CD4-positive, alpha-beta T cell treated with Interleukin-4 for 1 hour (primary cell): ENCODE data around the gene NOL3.

Source experiments
- DNase-seq, 2 donors: peaks; one replicate each; pipeline ENCODE4 v3.0.0-alpha.2; 2020 to 2022

Gene NOL3

GRCh38 chr16:67190448-67191399, 20.4 kb downstream of the NOL3 start:
- DNase-seq, result no peak

DNA sequence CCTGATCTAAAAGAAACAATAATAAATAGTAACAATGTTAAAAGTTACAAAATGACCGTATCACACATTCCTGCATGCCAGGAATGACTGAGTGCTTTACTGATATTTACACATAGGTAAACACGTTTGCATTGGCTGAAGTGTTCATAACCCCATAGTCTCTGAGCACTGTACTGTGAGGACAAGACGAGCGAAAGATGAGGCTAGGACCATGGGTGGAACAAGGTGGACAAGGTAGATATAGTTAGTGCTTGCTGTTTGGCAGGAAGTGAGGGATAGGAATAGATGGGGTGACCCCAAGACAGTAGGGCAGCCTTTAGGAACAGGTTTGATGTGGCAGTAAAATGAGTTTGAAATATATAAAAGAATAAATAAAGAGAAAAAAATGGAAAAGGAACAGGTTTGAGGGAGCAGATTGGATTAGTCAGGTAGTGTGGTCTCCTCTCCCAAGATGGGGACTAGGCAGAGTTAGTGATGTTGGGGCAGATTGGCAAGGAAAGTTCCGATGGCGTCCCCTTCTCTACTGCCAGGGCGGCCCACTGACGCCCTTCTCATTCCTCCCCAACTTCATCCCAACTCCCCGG, 21.2 kb downstream of the NOL3 start:
- DNase-seq, result no peak

- DNase-seq, result peak; percentile 88 to 89
Measured at GRCh38 chr16:67191995-67192681, 21.8 kb downstream of the NOL3 start, which contains the start of gene E2F4. Gene E2F4 (plus strand): TSS chr16:67192155. CDS start chr16:67192228, 73 bp downstream.

DNA sequence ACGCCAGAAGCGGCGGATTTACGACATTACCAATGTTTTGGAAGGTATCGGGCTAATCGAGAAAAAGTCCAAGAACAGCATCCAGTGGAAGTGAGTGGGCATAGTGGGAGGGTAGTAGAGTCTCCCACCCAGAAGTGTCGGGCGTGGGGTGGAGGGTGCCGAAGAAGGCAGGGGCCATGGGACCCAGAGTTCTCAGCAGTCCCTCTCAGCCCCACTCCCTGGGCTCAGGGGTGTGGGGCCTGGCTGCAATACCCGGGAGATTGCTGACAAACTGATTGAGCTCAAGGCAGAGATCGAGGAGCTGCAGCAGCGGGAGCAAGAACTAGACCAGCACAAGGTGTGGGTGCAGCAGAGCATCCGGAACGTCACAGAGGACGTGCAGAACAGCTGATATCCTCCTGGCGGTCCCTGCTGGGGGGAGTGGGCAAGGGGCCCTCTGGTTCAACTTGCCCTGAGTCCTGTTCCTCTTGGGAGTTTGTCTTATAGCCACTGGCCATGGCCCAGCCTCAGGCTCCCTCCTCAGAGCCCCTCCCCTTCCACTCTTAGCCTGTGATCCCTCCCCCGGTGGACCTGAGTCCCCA, 22.5 kb downstream of the NOL3 start:
- no peak for DNase-seq

GRCh38 chr16:67193536-67193935, 23.2 kb downstream of the NOL3 start:
- no peak for DNase-seq

DNA sequence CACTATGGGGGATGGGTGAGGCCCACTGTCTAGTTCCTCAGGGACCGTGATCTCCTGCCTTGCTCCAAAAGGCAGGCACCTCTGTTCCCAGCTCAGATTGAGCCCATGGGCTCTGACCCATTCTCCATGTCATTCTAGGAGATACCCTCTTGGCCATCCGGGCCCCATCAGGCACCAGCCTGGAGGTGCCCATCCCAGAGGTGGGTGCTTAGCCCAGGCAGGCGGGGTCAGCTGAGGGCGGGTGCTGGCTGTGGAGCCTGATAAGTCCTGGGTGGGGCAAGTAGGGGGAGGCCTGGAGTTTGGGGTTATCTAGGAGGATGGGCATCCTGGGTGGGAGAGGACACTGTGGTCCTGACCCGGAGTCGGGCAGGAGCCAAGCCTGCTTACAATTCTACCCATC, 23.9 kb downstream of the NOL3 start:
- no peak for DNase-seq

DNA sequence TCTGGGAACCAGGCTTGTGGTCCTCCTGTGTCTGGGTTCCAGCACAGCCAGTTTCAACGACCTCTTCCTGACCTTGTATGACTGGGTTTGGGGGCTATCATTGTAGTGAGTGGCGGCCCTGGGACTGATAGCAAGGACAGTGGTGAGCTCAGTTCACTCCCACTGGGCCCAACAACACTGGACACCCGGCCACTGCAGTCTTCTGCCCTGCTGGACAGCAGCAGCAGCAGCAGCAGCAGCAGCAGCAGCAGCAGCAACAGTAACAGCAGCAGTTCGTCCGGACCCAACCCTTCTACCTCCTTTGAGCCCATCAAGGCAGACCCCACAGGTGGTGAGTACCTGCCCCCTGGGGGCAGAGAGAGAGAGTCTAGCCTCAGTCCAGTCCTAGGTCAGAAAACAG, 25.3 kb downstream of the NOL3 start:
- no peak for DNase-seq

DNA sequence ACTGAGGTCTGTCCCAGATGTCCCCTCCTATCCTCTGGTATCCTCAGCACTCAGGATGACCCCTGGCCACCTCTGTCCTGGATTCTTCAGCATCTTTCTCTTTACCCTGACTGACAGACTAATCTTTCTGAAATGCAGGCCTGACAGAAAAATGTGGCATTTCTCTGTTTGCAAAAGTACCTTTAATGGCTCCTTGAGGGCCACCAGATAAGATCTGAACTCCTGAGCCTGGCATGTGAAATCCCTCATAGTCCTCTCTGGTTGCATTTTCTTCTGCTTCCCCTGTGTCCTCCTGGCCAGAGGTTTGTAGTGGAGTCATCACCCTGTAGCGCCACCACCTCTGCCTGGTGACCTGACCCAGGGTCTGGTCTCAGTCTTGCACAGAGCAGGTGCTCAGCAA, 26.5 kb downstream of the NOL3 start:
- no peak for DNase-seq

- no peak for DNase-seq
Measured at GRCh38 chr16:67197704-67198103, 27.4 kb downstream of the NOL3 start.

DNA sequence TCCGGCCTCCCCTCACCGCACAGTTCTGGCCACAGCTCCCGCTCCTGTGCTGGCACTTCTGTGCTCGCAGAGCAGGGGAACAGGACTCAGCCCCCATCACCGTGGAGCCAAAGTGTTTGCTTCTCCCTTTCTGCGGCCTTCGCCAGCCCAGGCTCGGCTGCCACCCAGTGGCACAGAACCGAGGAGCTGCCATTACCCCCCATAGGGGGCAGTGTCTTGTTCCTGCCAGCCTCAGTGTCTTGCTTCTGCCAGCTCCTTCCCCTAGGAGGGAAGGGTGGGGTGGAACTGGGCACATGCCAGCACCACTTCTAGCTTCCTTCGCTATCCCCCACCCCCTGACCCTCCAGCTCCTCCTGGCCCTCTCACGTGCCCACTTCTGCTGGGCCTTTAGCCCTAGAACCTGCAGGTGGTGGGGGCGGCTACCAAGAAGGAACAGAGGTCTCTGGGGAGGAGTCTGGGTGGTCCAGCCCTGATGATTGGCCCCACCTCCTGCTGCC, 27.9 kb downstream of the NOL3 start:
- peak; percentile 29 to 39 for DNase-seq

- DNase-seq, result no peak
Measured at GRCh38 chr16:67199011-67199807, 28.9 kb downstream of the NOL3 start, which contains the start of gene ELMO3. Gene ELMO3 (plus strand): TSS chr16:67199131. CDS start chr16:67199327, 196 bp downstream.

- DNase-seq, result no peak
Measured at GRCh38 chr16:67199808-67200198, 29.5 kb downstream of the NOL3 start.

DNA sequence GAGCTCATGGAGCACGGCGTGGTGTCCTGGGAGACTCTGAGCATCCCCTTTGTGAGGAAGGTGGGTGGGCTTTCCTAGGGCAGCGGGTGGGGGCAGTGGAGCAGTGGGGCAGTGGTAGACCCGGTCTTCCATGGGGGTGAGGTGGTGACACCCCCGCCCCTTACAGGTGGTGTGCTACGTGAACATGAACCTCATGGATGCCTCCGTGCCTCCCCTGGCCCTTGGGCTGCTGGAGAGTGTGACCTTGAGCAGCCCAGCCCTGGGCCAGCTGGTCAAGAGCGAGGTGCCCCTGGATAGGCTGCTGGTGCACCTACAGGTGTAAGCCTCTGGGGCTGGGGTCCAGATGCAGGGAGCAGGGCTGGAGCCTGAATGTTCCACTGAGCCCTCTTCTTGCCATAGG, 30.2 kb downstream of the NOL3 start:
- DNase-seq, result no peak

DNA sequence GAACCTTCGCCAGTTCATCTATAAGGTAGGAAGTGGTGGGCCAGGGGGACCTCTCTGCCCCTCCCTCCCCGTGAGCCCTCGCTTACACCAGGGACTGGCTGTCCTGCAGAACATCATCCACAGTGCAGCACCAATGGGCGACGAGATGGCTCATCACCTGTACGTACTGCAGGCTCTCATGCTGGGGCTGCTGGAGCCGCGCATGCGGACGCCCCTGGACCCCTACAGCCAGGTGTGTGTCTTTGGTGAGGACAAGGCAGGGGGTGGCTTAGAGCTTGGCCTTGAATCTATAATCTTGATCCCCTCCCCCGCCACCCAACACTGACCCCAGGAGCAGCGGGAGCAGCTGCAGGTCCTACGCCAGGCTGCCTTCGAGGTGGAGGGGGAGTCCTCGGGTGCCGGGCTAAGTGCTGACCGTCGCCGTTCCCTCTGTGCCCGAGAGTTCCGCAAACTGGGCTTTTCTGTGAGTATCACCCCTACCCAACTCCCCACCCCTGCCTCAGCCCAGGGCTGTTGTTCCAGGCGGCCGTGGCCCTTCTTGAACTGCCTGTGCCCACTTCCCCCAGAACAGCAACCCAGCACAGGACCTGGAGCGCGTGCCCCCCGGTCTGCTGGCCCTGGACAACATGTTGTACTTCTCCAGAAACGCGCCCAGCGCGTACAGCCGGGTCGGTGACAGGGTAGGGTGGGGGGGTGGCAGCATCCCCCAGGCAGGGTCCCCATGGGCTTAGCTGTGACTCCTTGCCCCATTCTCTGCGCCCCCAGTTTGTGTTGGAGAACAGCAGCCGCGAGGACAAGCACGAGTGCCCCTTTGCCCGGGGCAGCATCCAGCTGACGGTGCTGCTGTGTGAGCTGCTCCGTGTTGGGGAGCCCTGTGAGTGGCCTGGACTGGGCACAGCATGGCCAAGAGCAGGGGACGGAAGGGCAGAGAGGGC, 31.3 kb downstream of the NOL3 start:
- no peak for DNase-seq

DNA sequence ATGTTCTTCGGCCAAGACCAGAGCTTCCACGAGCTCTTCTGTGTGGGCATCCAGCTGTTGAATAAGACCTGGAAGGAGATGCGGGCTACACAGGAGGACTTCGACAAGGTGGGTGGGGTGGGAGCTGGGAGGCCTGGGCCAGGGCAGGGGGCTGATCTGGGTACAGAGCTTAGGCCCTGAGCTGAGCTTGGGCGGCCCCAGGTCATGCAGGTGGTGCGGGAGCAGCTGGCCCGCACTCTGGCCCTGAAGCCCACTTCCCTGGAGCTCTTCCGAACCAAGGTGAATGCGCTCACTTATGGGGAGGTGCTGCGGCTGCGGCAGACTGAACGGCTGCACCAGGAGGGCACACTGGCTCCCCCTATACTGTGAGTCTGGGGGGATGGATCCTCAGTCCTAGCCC, 32.1 kb downstream of the NOL3 start:
- no peak for DNase-seq

DNA sequence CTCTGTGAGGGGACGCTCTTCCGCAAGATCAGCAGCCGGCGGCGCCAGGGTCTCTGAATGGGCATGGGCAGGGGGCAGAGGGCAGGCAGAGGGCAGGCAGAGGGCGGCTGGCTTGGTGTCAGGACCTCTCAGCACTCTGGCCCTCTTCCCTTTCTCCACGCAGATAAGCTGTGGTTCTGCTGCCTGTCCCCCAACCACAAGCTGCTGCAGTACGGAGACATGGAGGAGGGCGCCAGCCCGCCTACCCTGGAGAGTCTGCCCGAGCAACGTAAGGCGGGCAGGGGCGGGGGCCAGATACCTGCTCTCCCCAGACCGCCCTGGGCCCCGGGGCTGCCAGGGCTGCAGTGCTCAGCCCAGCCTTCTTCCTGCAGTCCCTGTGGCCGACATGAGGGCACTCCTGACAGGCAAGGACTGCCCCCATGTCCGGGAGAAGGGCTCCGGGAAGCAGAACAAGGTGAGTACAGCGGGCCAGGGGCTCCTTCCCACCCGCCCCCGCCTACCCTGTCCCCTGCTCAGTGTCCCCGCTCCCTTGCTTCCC, 32.7 kb downstream of the NOL3 start:
- no peak for DNase-seq

DNA sequence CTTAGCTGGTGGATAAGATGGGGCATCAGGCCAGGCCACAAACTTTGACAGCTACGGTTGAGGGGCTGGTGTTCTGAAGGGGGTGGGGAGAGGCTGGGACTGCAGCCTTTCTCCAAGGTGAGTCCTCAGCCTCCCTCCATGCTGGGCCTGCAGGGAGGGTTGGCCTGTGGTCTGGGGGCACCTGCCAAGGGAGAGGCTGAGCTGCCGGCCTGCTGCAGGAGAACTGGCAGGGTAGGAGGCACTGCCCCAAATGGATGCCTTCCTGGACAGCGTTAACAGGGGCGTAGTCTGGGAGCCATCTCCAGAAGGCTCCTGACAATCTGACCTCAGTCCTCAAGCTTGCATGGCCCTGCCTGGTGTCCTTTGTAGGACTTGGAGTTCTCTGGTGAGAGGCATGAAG, 33.7 kb downstream of the NOL3 start:
- DNase-seq, result no peak

GRCh38 chr16:67206129-67206837, 35.9 kb downstream of the NOL3 start:
- DNase-seq, result no peak

GRCh38 chr16:67206838-67207248, 36.5 kb downstream of the NOL3 start:
- DNase-seq, result no peak
